GM12801 (cell line): Measurements from ENCODE around the gene LATS1.

Source experiments
- CTCF ChIP-seq: IDR thresholded peaks from one replicate; pipeline ENCODE4 v1.5.1; 2011; ENCODE audit warnings: control low read depth; ENCODE audit not compliant: insufficient read length; ENCODE audit errors: extremely low read depth

The LATS1 gene

GRCh38 chr6:149729824-149730223 lies 11.9 kb upstream of the LATS1 start:
- TF ChIP-seq CTCF = no peak

GRCh38 chr6:149728499-149729234 lies 10.8 kb upstream of the LATS1 start:
- no peak for TF ChIP-seq CTCF

GRCh38 chr6:149727793-149728498 lies 10.0 kb upstream of the LATS1 start:
- no peak for TF ChIP-seq CTCF

GRCh38 chr6:149725785-149726184 lies 7.9 kb upstream of the LATS1 start:
- TF ChIP-seq CTCF = no peak

- no peak for TF ChIP-seq CTCF
Observed at GRCh38 chr6:149723771-149724417, 6.0 kb upstream of the LATS1 start.

- TF ChIP-seq CTCF = no peak
Observed at GRCh38 chr6:149723262-149723661, 5.4 kb upstream of the LATS1 start.

- TF ChIP-seq CTCF = no peak
Observed at GRCh38 chr6:149719531-149719930, 1.6 kb upstream of the LATS1 start.
